HL-60 (cell line): ENCODE measurements around the gene RNGTT.

Experiments used
- POLR2AphosphoS5 ChIP-seq: IDR thresholded peaks from 2 replicates; pipeline ENCODE4 v1.6.1; 2012; ENCODE audit warnings: low read depth
- TF ChIP-seq, protein P1 (sequence below): IDR thresholded peaks from one replicate; pipeline ENCODE4 v1.5.1; 2011; ENCODE audit warnings: low read length, control low read depth, inconsistent platforms; ENCODE audit not compliant: insufficient read depth
- TF ChIP-seq, protein P2 (sequence below): IDR thresholded peaks from 2 replicates; pipeline ENCODE4 v1.6.1; 2012; ENCODE audit warnings: low read depth; ENCODE audit not compliant: insufficient replicate concordance

DNA sequence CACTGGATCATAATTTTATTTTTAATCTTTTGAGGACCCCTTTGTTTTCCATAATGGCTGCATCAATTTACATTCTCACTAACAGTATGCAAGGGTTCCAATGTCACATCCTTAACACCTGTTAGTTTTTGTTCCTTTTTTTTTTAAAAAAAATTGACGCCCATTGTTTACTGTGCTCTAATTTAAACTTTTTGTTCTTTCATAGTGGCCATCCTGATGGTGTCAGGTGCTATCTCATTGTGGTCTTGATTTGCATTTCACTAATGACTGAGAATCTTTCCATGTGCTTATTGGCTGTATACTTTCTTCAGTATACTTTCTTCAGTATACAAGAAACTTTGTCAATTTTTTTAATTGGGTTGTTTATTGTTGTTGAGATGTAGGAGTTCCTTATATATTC is 347.0 kb downstream of the RNGTT start:
- TF ChIP-seq, protein P1, sequence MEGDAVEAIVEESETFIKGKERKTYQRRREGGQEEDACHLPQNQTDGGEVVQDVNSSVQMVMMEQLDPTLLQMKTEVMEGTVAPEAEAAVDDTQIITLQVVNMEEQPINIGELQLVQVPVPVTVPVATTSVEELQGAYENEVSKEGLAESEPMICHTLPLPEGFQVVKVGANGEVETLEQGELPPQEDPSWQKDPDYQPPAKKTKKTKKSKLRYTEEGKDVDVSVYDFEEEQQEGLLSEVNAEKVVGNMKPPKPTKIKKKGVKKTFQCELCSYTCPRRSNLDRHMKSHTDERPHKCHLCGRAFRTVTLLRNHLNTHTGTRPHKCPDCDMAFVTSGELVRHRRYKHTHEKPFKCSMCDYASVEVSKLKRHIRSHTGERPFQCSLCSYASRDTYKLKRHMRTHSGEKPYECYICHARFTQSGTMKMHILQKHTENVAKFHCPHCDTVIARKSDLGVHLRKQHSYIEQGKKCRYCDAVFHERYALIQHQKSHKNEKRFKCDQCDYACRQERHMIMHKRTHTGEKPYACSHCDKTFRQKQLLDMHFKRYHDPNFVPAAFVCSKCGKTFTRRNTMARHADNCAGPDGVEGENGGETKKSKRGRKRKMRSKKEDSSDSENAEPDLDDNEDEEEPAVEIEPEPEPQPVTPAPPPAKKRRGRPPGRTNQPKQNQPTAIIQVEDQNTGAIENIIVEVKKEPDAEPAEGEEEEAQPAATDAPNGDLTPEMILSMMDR, result no peak
- TF ChIP-seq POLR2AphosphoS5, result no peak
- TF ChIP-seq, protein P2, sequence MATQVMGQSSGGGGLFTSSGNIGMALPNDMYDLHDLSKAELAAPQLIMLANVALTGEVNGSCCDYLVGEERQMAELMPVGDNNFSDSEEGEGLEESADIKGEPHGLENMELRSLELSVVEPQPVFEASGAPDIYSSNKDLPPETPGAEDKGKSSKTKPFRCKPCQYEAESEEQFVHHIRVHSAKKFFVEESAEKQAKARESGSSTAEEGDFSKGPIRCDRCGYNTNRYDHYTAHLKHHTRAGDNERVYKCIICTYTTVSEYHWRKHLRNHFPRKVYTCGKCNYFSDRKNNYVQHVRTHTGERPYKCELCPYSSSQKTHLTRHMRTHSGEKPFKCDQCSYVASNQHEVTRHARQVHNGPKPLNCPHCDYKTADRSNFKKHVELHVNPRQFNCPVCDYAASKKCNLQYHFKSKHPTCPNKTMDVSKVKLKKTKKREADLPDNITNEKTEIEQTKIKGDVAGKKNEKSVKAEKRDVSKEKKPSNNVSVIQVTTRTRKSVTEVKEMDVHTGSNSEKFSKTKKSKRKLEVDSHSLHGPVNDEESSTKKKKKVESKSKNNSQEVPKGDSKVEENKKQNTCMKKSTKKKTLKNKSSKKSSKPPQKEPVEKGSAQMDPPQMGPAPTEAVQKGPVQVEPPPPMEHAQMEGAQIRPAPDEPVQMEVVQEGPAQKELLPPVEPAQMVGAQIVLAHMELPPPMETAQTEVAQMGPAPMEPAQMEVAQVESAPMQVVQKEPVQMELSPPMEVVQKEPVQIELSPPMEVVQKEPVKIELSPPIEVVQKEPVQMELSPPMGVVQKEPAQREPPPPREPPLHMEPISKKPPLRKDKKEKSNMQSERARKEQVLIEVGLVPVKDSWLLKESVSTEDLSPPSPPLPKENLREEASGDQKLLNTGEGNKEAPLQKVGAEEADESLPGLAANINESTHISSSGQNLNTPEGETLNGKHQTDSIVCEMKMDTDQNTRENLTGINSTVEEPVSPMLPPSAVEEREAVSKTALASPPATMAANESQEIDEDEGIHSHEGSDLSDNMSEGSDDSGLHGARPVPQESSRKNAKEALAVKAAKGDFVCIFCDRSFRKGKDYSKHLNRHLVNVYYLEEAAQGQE, result no peak
